OCI-LY7 (cell line): ENCODE measurements around the gene CFAP73. TPM values are rescaled to one million over a fixed set of nuclear protein-coding genes. Genes with fewer than 3 reads are reported as not detected.

ENCODE experiments used
- BruUV-seq: library from RNA; stranded (reverse); fragments of 400-500 nt; replicated peaks from 2 replicates; lab custom pipeline; 2021; lab: Mats Ljungman, UMichigan
- CTCF ChIA-PET: fragments of 300-600 bp; sonication (Branson Sonifier 250); formaldehyde crosslinking; loops from one replicate; lab custom pipeline; 2022; ENCODE audit warnings: antibody characterized with exemption; ENCODE audit not compliant: unreplicated experiment; lab: Charles Lee
- POLR2A ChIA-PET: fragments of 300-600 bp; sonication (Branson Sonifier 250); formaldehyde crosslinking; loops from one replicate; lab custom pipeline; 2022; ENCODE audit warnings: antibody characterized with exemption; lab: Charles Lee
- DNase-seq: peaks from one replicate; pipeline ENCODE4 v3.0.0-alpha.2; 2015; ENCODE audit warnings: low spot score
- H2AFZ ChIP-seq: fragments of 200-600 bp; sonication (generic), shearing (Covaris generic); 2 replicates; pipeline ENCODE4 v1.6.1; 2014; ENCODE audit warnings: mild to moderate bottlenecking, antibody characterized with exemption, low read length, moderate library complexity
- H3K27ac ChIP-seq: fragments of 200-600 bp; sonication (generic); 2 replicates; pipeline ENCODE4 v1.5.1; 2014; ENCODE audit warnings: mixed run types, low read depth, mild to moderate bottlenecking, moderate library complexity, low read length, inconsistent platforms; ENCODE audit not compliant: poor library complexity, severe bottlenecking
- H3K36me3 ChIP-seq: fragments of 200-600 bp; sonication (generic); 2 replicates; pipeline ENCODE4 v1.6.1; 2014; ENCODE audit warnings: mild to moderate bottlenecking, antibody characterized with exemption, low read length, moderate library complexity, mixed read lengths; ENCODE audit not compliant: insufficient read depth
- H3K4me1 ChIP-seq: fragments of 200-600 bp; sonication (generic); 2 replicates; pipeline ENCODE4 v1.5.1; 2014; ENCODE audit warnings: mild to moderate bottlenecking, low read length; ENCODE audit not compliant: insufficient read depth, poor library complexity, severe bottlenecking
- H3K4me2 ChIP-seq: fragments of 200-600 bp; sonication (generic); 2 replicates; pipeline ENCODE4 v1.6.1; 2014; ENCODE audit warnings: mild to moderate bottlenecking, low read length
- H3K4me3 ChIP-seq: fragments of 200-600 bp; sonication (generic); 2 replicates; pipeline ENCODE4 v1.5.1; 2014; ENCODE audit warnings: mild to moderate bottlenecking, low read depth, low read length; ENCODE audit not compliant: poor library complexity, severe bottlenecking
- H3K79me2 ChIP-seq: fragments of 200-600 bp; sonication (generic); 2 replicates; pipeline ENCODE4 v1.6.1; 2016; ENCODE audit warnings: low read depth, mild to moderate bottlenecking, low read length, moderate library complexity, mixed read lengths; ENCODE audit not compliant: insufficient read depth
- H3K9me2 ChIP-seq: fragments of 200-600 bp; sonication (generic); 2 replicates; pipeline ENCODE4 v1.6.1; 2016; ENCODE audit warnings: mild to moderate bottlenecking, low read length, mixed read lengths; ENCODE audit not compliant: insufficient read depth
- H3K9me3 ChIP-seq: fragments of 200-600 bp; sonication (generic); 2 replicates; pipeline ENCODE4 v1.6.1; 2014; ENCODE audit warnings: mild to moderate bottlenecking, mixed run types, low read length, mixed read lengths
- H4K20me1 ChIP-seq: fragments of 200-600 bp; sonication (generic); 2 replicates; pipeline ENCODE4 v1.6.1; 2014; ENCODE audit warnings: mild to moderate bottlenecking, antibody characterized with exemption, low read length, moderate library complexity, mixed read lengths; ENCODE audit not compliant: insufficient read depth
- CTCF ChIP-seq: fragments of 200-600 bp; sonication (generic); conservative IDR thresholded peaks from 2 replicates; pipeline ENCODE4 v1.5.1; 2014; ENCODE audit warnings: mild to moderate bottlenecking, antibody characterized with exemption, low read length, moderate library complexity, mixed read lengths
- EZH2phosphoT487 ChIP-seq: fragments of 200-600 bp; sonication (generic); IDR thresholded peaks from 2 replicates; pipeline ENCODE4 v1.6.1; 2018; ENCODE audit warnings: low read depth, borderline replicate concordance, mild to moderate bottlenecking, mixed run types, antibody characterized with exemption, low read length, moderate library complexity, mixed read lengths
- intact Hi-C: fragments of 100-400 bp; cut with micrococcal nuclease; formaldehyde crosslinking; loops from one replicate; pipeline ENCODE4 v1.10.0; 2022; ENCODE audit not compliant: unreplicated experiment
- total RNA-seq, 2 experiments: library from RNA; depleted of rRNA in 1 of 2; stranded (reverse); fragments of >200 nt in 1 of 2; shearing (Covaris generic) in 1 of 2; gene quantifications; 2 replicates each; pipeline ENCODE4 v1.2.3, GENCODE V29; 2014 to 2022

Gene CFAP73
- total RNA-seq, 2 experiments from 2014 or later, result 26.9 to 37.4 TPM

GRCh38 chr12:113109360-113109759 lies 40.2 kb upstream of the CFAP73 start:
- H3K27ac ChIP-seq, result peak overlapping the region; percentile 34

GRCh38 chr12:113109872-113110599 lies 39.5 kb upstream of the CFAP73 start:
- no peak overlapping the region for H3K4me2 ChIP-seq
- H3K36me3 ChIP-seq, result peaks cover 95% of the 10 kb centered on the region
- ChIA-PET POLR2A (interaction anchor here (0.7 to 2.3 kb wide), 2 partner anchors 11 to 20 kb away, joined by 3 to 6 read pairs; no protein-coding TSS in a partner anchor), CTCF (no interaction called here)
- peak overlapping the region; percentile 34 for H3K27ac ChIP-seq
- TF ChIP-seq EZH2phosphoT487, result no peak
- TF ChIP-seq CTCF, result no peak
- no peaks in the 10 kb centered on the region for H3K9me2 ChIP-seq
- no TSS peak for BruUV-seq
- no peaks in the 10 kb centered on the region for H4K20me1 ChIP-seq
- DNase-seq, result no peak
- H3K4me3 ChIP-seq, result no peak overlapping the region
- H2AFZ ChIP-seq, result no peak overlapping the region
- no peaks in the 10 kb centered on the region for H3K79me2 ChIP-seq
- H3K4me1 ChIP-seq, result peaks cover 27% of the 10 kb centered on the region
- no peaks in the 10 kb centered on the region for H3K9me3 ChIP-seq
- intact Hi-C loops, result no loop called here

More at GRCh38 chr12:113109360-113109759, 40.2 kb upstream of the CFAP73 start:
- H3K4me1 ChIP-seq, result peaks cover 27% of the 10 kb centered on the region
- H3K9me3 ChIP-seq, result no peaks in the 10 kb centered on the region
- no peaks in the 10 kb centered on the region for H4K20me1 ChIP-seq
- TF ChIP-seq EZH2phosphoT487 (no peak), CTCF (no peak)
- H2AFZ ChIP-seq, result no peak overlapping the region
- no peak for DNase-seq
- no peaks in the 10 kb centered on the region for H3K9me2 ChIP-seq
- H3K79me2 ChIP-seq, result no peaks in the 10 kb centered on the region
- no peak overlapping the region for H3K4me2 ChIP-seq
- H3K36me3 ChIP-seq, result peaks cover 94% of the 10 kb centered on the region
- ChIA-PET CTCF (no interaction called here), POLR2A (interaction anchor here (0.7 to 2.3 kb wide), 3 partner anchors 11 to 1130 kb away, joined by 3 to 6 read pairs (median 3); no protein-coding TSS in a partner anchor)
- BruUV-seq, result no TSS peak
- H3K4me3 ChIP-seq, result no peak overlapping the region
- intact Hi-C loops, result no loop called here

GRCh38 chr12:113111247-113111646 lies 38.3 kb upstream of the CFAP73 start:
- Histone ChIP-seq H3K4me2 (no peak overlapping the region), H3K27ac (no peak overlapping the region), H3K9me3 (no peaks in the 10 kb centered on the region), H3K79me2 (no peaks in the 10 kb centered on the region), H2AFZ (no peak overlapping the region), H3K4me3 (no peak overlapping the region), H4K20me1 (no peaks in the 10 kb centered on the region), H3K9me2 (no peaks in the 10 kb centered on the region), H3K36me3 (peaks cover 95% of the 10 kb centered on the region), H3K4me1 (peaks cover 27% of the 10 kb centered on the region)
- intact Hi-C loops, result no loop called here
- BruUV-seq, result no TSS peak
- TF ChIP-seq EZH2phosphoT487 (no peak), CTCF (no peak)
- no peak for DNase-seq
- POLR2A ChIA-PET, result no interaction called here
- CTCF ChIA-PET, result no interaction called here
